Measurements from ENCODE around the gene ATP6V0C. TPM values are rescaled to one million over a fixed set of nuclear protein-coding genes. Genes with fewer than 3 reads are reported as not detected.

ATP6V0C gene
- total RNA-seq, 1 experiment from 2014 or later: 176 TPM

GRCh38 chr16:2475413-2476344 lies 38.1 kb upstream of the ATP6V0C start:
- H3K4me1 ChIP-seq (ENCODE audit: insufficient read depth, low read length): no peaks in the 10 kb centered on the region
- no peak overlapping the region for H3K27ac ChIP-seq (ENCODE audit: insufficient read length, low read depth, low read length)
- H4K20me1 ChIP-seq (ENCODE audit: control insufficient read depth, insufficient read depth, insufficient read length): no peaks in the 10 kb centered on the region
- H3K18ac ChIP-seq (ENCODE audit: insufficient read length, low read depth, low read length): no peak overlapping the region
- H3K79me1 ChIP-seq (ENCODE audit: insufficient read depth, low read depth, low read length, poor library complexity, severe bottlenecking): no peaks in the 10 kb centered on the region
- Mint-ChIP-seq H3K4me1 (peaks cover 10% of the 10 kb centered on the region in 2 experiments), H3K36me3 (ENCODE audit: insufficient read depth in 1 of 3, low read depth in 3 of 3) (no peaks in the 10 kb centered on the region; a peak in 1 of 7 replicates), H3K9me3 (no peaks in the 10 kb centered on the region), H3K27ac (no peak overlapping the region), H3K27me3 (ENCODE audit: low read depth) (peaks cover 36% of the 10 kb centered on the region), H3K4me3 (peak overlapping the region; percentile 69 to 80)
- TF ChIP-seq CTCF (conservative IDR thresholded peaks at IDR 0.05): no peak; the same call in 2 of the 3 replicates
- no peak overlapping the region for H4K5ac ChIP-seq (ENCODE audit: insufficient read length, low read depth, low read length)
- no peak overlapping the region for H3K56ac ChIP-seq (ENCODE audit: insufficient read length, low read depth, low read length)
- H2BK120ac ChIP-seq (ENCODE audit: low read depth, low read length, poor library complexity, severe bottlenecking): no peak overlapping the region
- no peak overlapping the region for H2AK5ac ChIP-seq (ENCODE audit: insufficient read length, low read length)
- WGBS (ENCODE audit: extremely low coverage, insufficient read length, low lambda C conversion rate): no CpG with 5 or more reads among the region's 55 CpGs
- no peaks in the 10 kb centered on the region for H3K79me2 ChIP-seq (ENCODE audit: insufficient read depth, low read length)
- peak; percentile 56 for DNase-seq
- no peak overlapping the region for H2BK20ac ChIP-seq (ENCODE audit: low read depth, low read length, poor library complexity, severe bottlenecking)
- peaks cover 13% of the 10 kb centered on the region; the same call in 1 of the 2 replicates for H3K27me3 ChIP-seq (ENCODE audit: insufficient read depth, low read length)
- H3K4me2 ChIP-seq (ENCODE audit: insufficient read depth, insufficient read length, low read length): peak overlapping the region; percentile 12
- H3T11ph ChIP-seq (ENCODE audit: low read length): no peak overlapping the region
- no peak overlapping the region for H2BK15ac ChIP-seq (ENCODE audit: low read depth, low read length)
- no peak overlapping the region for H2BK12ac ChIP-seq (ENCODE audit: insufficient read length, low read depth, low read length)
- H3K23me2 ChIP-seq (ENCODE audit: insufficient read length, low read depth, low read length, poor library complexity, severe bottlenecking): peaks cover 10% of the 10 kb centered on the region
- no peak overlapping the region for H4K91ac ChIP-seq (ENCODE audit: insufficient read length, low read depth, low read length)
- no peak overlapping the region for H2BK5ac ChIP-seq (ENCODE audit: insufficient read length, low read length)
- H4K8ac ChIP-seq (replicated peaks; ENCODE audit: insufficient read length, low read depth, low read length): no peak overlapping the region
- no peaks in the 10 kb centered on the region for H3K9me3 ChIP-seq (ENCODE audit: control insufficient read depth, low read depth, low read length)
- no peak overlapping the region for H3K9ac ChIP-seq (ENCODE audit: extremely low read depth, insufficient read length, low read length)
- H3K14ac ChIP-seq (ENCODE audit: insufficient read depth, low read length): no peak overlapping the region
- no peak overlapping the region for H3K23ac ChIP-seq (ENCODE audit: insufficient read length, low read depth, low read length)
- no peak overlapping the region for H3K4ac ChIP-seq (ENCODE audit: low read depth, low read length)
- H2AFZ ChIP-seq (ENCODE audit: low read length): no peak overlapping the region
